ENCODE data around the gene HOXC13.
A peak's percentile ranks its signal among the peaks of the same experiment; 100 is the strongest.

Gene HOXC13

DNA sequence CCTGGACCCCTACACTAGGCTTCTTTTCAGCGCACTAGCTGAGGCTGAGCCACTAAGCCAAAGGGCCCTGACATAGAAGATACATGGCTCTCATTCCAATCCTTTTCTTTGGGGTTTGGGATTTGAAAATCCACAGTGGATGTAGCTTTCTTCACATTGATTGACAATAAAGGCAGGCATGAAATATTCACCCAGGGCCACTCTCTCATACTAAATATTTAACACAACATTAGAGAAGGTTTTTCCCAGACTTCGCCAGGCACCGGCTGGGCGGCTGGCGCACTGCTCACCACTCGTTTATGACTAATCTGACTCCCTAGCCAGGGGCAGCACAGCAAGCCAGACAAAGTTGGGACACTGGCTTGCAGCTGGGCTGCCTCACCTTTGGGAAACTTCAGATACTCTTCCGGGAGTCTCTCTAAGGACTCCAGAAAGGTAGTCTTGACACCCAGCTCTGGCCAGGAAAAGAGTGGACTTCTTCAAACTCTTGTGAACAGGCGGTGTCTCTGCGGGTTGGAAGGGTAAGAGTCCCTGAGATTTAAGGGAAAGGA lies 33.6 kb downstream of the HOXC13 start:
- 36% methylated on average over 5 of the region's 9 CpGs for WGBS (ENCODE audit: insufficient coverage)
- Histone ChIP-seq H3K27me3 (replicated peaks in 2 of 5; ENCODE audit: control insufficient read depth in 4 of 5, insufficient read depth in 5 of 5, low read length in 4 of 5) (peaks cover 18 to 100% (median 75%) of the 10 kb centered on the region in 5 experiments), H3K4me3 (ENCODE audit: control insufficient read depth in 1 of 7, extremely low read depth in 1 of 7, insufficient read depth in 4 of 7, low read depth in 2 of 7, low read length in 6 of 7) (no peak overlapping the region), H3K36me3 (ENCODE audit: control insufficient read depth in 4 of 4, insufficient read depth in 4 of 4, low read length in 3 of 4) (no peaks in the 10 kb centered on the region), H3K27ac (ENCODE audit: insufficient read depth in 1 of 2, low read depth in 1 of 2, low read length in 2 of 2, poor library complexity in 1 of 2, severe bottlenecking in 2 of 2) (no peak overlapping the region), H3K4me1 (ENCODE audit: control extremely low read depth in 1 of 4, control insufficient read depth in 4 of 4, insufficient read depth in 4 of 4, low read length in 3 of 4) (peaks cover 0 to 10% (median 4%) of the 10 kb centered on the region in 4 experiments), H3K9me3 (ENCODE audit: control extremely low read depth in 1 of 5, control insufficient read depth in 4 of 5, insufficient read depth in 2 of 5, low read depth in 1 of 5, low read length in 4 of 5) (peaks cover 0 to 15% (median 3%) of the 10 kb centered on the region in 5 experiments)
- DNase-seq = no peak
- POLR2A ChIA-PET = no interaction called here
- CTCF ChIA-PET = interaction anchor here (0.7 to 1.3 kb wide), 4 partner anchors 13 to 244 kb away, joined by 3 to 4 read pairs (median 3); partner anchors contain the start of gene HOXC10

DNA sequence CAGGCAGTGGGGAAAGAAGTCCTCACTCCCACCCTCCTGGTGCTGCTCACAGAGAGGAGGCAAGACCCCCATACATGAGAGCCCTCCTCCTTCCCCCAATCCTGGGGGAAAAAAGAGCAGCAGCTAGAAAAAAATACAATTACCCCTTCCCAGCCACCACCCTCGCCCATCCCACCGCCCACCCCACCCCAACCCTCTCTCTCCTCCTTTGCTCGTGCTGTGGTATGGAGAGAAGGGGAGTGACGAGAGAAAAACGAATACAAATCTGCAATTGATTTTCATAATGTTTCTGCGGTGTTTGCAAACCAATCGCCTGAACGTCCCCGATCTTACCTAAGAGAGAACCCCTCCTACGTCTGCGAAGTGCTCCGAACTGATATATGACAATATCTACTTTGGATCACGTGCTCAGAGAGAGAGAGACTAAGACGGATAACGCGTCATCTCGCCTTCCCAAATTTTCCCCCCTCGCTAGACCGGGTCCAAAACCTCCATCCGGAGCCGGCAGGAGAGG lies 34.1 kb downstream of the HOXC13 start, which contains the start of gene HOXC11:
Gene HOXC11, plus strand, starts transcription at position 405 of the 514 bp plus-strand sequence. CDS start 116 bp downstream, outside the sequence.
- Histone ChIP-seq H3K27me3 (replicated peaks in 2 of 5; ENCODE audit: control insufficient read depth in 4 of 5, insufficient read depth in 5 of 5, low read length in 4 of 5) (peaks cover 22 to 100% (median 75%) of the 10 kb centered on the region in 5 experiments), H3K27ac (ENCODE audit: insufficient read depth in 1 of 2, low read depth in 1 of 2, low read length in 2 of 2, poor library complexity in 1 of 2, severe bottlenecking in 2 of 2) (no peak within 1 kb of the TSS), H3K36me3 (ENCODE audit: control insufficient read depth in 4 of 4, insufficient read depth in 4 of 4, low read length in 3 of 4) (no peaks in the 10 kb centered on the region), H3K4me3 (ENCODE audit: control insufficient read depth in 1 of 7, extremely low read depth in 1 of 7, insufficient read depth in 4 of 7, low read depth in 2 of 7, low read length in 6 of 7) (no peak within 1 kb of the TSS), H3K4me1 (ENCODE audit: control extremely low read depth in 1 of 4, control insufficient read depth in 4 of 4, insufficient read depth in 4 of 4, low read length in 3 of 4) (peaks cover 0 to 10% (median 4%) of the 10 kb centered on the region in 4 experiments), H3K9me3 (ENCODE audit: control extremely low read depth in 1 of 5, control insufficient read depth in 4 of 5, insufficient read depth in 2 of 5, low read depth in 1 of 5, low read length in 4 of 5) (peaks cover 0 to 17% (median 3%) of the 10 kb centered on the region in 5 experiments)
- no peak for DNase-seq
- ChIA-PET POLR2A (interaction anchor here (0.8 kb wide), 1 partner anchor 1787 kb away, joined by 4 read pairs; no protein-coding TSS in a partner anchor), CTCF (interaction anchor here (0.7 to 1.0 kb wide), 2 partner anchors 213 to 243 kb away, joined by 3 read pairs; no protein-coding TSS in a partner anchor)
- WGBS (ENCODE audit: insufficient coverage) = 6% methylated on average over 16 of the region's 21 CpGs

DNA sequence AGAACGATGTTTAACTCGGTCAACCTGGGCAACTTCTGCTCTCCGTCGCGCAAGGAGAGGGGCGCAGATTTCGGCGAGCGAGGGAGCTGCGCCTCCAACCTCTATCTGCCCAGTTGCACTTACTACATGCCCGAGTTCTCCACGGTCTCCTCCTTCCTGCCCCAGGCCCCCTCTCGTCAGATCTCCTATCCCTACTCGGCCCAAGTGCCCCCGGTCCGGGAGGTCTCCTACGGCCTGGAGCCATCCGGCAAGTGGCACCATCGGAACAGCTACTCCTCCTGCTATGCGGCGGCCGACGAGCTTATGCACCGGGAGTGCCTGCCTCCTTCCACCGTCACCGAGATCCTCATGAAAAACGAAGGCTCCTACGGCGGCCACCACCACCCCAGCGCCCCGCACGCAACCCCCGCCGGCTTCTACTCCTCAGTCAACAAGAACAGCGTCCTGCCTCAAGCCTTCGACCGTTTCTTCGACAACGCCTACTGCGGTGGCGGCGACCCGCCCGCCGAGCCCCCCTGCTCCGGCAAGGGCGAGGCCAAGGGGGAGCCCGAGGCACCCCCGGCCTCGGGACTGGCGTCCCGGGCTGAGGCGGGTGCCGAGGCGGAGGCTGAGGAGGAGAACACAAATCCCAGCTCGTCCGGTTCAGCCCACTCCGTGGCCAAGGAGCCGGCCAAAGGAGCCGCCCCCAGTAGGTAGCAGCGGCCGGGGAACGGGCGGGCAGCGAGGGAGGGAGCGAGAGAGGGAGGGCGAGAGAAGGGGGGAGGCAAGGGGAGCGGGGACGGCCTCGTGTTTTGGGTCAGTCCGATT lies 34.8 kb downstream of the HOXC13 start:
- ChIA-PET POLR2A (interaction anchor here (0.8 kb wide), 1 partner anchor 1788 kb away, joined by 4 read pairs; no protein-coding TSS in a partner anchor), CTCF (interaction anchor here (1.0 kb wide), 1 partner anchor 212 kb away, joined by 3 read pairs; no protein-coding TSS in a partner anchor)

GRCh38 chr12:53974084-53975063 lies 35.7 kb downstream of the HOXC13 start, which contains the start of gene HOTAIR:
TSS of gene HOTAIR (minus strand) at chr12:53974954.
- Histone ChIP-seq H3K36me3 (ENCODE audit: control insufficient read depth in 4 of 4, insufficient read depth in 4 of 4, low read length in 3 of 4) (no peaks in the 10 kb centered on the region), H3K4me3 (ENCODE audit: control insufficient read depth in 1 of 7, extremely low read depth in 1 of 7, insufficient read depth in 4 of 7, low read depth in 2 of 7, low read length in 6 of 7) (peak within 1 kb of the TSS in 1 of 7 experiments; percentile 7), H3K4me1 (ENCODE audit: control extremely low read depth in 1 of 4, control insufficient read depth in 4 of 4, insufficient read depth in 4 of 4, low read length in 3 of 4) (peaks cover 0 to 10% (median 4%) of the 10 kb centered on the region in 4 experiments), H3K27ac (ENCODE audit: insufficient read depth in 1 of 2, low read depth in 1 of 2, low read length in 2 of 2, poor library complexity in 1 of 2, severe bottlenecking in 2 of 2) (no peak within 1 kb of the TSS), H3K27me3 (replicated peaks in 2 of 5; ENCODE audit: control insufficient read depth in 4 of 5, insufficient read depth in 5 of 5, low read length in 4 of 5) (peaks cover 20 to 100% (median 75%) of the 10 kb centered on the region in 5 experiments), H3K9me3 (ENCODE audit: control extremely low read depth in 1 of 5, control insufficient read depth in 4 of 5, insufficient read depth in 2 of 5, low read depth in 1 of 5, low read length in 4 of 5) (peaks cover 0 to 17% (median 3%) of the 10 kb centered on the region in 5 experiments)
- 2% methylated on average over 46 of the region's 63 CpGs for WGBS (ENCODE audit: insufficient coverage)
- CTCF ChIA-PET = no interaction called here
- POLR2A ChIA-PET = no interaction called here
- DNase-seq = peak in 2 of 3 donors; percentile 54 to 61

More for the DNA sequence above, 34.8 kb downstream of the HOXC13 start:
- peaks cover 0 to 17% (median 3%) of the 10 kb centered on the region in 5 experiments for H3K9me3 ChIP-seq (ENCODE audit: control extremely low read depth in 1 of 5, control insufficient read depth in 4 of 5, insufficient read depth in 2 of 5, low read depth in 1 of 5, low read length in 4 of 5)
- no peak overlapping the region for H3K27ac ChIP-seq (ENCODE audit: insufficient read depth in 1 of 2, low read depth in 1 of 2, low read length in 2 of 2, poor library complexity in 1 of 2, severe bottlenecking in 2 of 2)
- DNase-seq = no peak
- peaks cover 0 to 10% (median 4%) of the 10 kb centered on the region in 4 experiments for H3K4me1 ChIP-seq (ENCODE audit: control extremely low read depth in 1 of 4, control insufficient read depth in 4 of 4, insufficient read depth in 4 of 4, low read length in 3 of 4)
- no peaks in the 10 kb centered on the region for H3K36me3 ChIP-seq (ENCODE audit: control insufficient read depth in 4 of 4, insufficient read depth in 4 of 4, low read length in 3 of 4)
- 3% methylated on average over 60 of the region's 71 CpGs for WGBS (ENCODE audit: insufficient coverage)
- peaks cover 23 to 100% (median 78%) of the 10 kb centered on the region in 5 experiments for H3K27me3 ChIP-seq (replicated peaks in 2 of 5; ENCODE audit: control insufficient read depth in 4 of 5, insufficient read depth in 5 of 5, low read length in 4 of 5)
- H3K4me3 ChIP-seq (ENCODE audit: control insufficient read depth in 1 of 7, extremely low read depth in 1 of 7, insufficient read depth in 4 of 7, low read depth in 2 of 7, low read length in 6 of 7) = no peak overlapping the region

GRCh38 chr12:53975064-53975471 lies 36.4 kb downstream of the HOXC13 start:
- peaks cover 0 to 10% (median 4%) of the 10 kb centered on the region in 4 experiments for H3K4me1 ChIP-seq (ENCODE audit: control extremely low read depth in 1 of 4, control insufficient read depth in 4 of 4, insufficient read depth in 4 of 4, low read length in 3 of 4)
- no peaks in the 10 kb centered on the region for H3K36me3 ChIP-seq (ENCODE audit: control insufficient read depth in 4 of 4, insufficient read depth in 4 of 4, low read length in 3 of 4)
- H3K27ac ChIP-seq (ENCODE audit: insufficient read depth in 1 of 2, low read depth in 1 of 2, low read length in 2 of 2, poor library complexity in 1 of 2, severe bottlenecking in 2 of 2) = no peak overlapping the region
- ChIA-PET CTCF (no interaction called here), POLR2A (no interaction called here)
- H3K4me3 ChIP-seq (ENCODE audit: control insufficient read depth in 1 of 7, extremely low read depth in 1 of 7, insufficient read depth in 4 of 7, low read depth in 2 of 7, low read length in 6 of 7) = no peak overlapping the region
- peaks cover 16 to 100% (median 77%) of the 10 kb centered on the region in 5 experiments for H3K27me3 ChIP-seq (replicated peaks in 2 of 5; ENCODE audit: control insufficient read depth in 4 of 5, insufficient read depth in 5 of 5, low read length in 4 of 5)
- no peak for DNase-seq
- peaks cover 0 to 17% (median 3%) of the 10 kb centered on the region in 5 experiments for H3K9me3 ChIP-seq (ENCODE audit: control extremely low read depth in 1 of 5, control insufficient read depth in 4 of 5, insufficient read depth in 2 of 5, low read depth in 1 of 5, low read length in 4 of 5)
- WGBS (ENCODE audit: insufficient coverage) = 5% methylated on average over 14 of the region's 25 CpGs

- no peak overlapping the region for H3K27ac ChIP-seq (ENCODE audit: insufficient read depth in 1 of 2, low read depth in 1 of 2, low read length in 2 of 2, poor library complexity in 1 of 2, severe bottlenecking in 2 of 2)
- WGBS (ENCODE audit: insufficient coverage) = 7% methylated on average over 24 of the region's 31 CpGs
- no peak overlapping the region for H3K4me3 ChIP-seq (ENCODE audit: control insufficient read depth in 1 of 7, extremely low read depth in 1 of 7, insufficient read depth in 4 of 7, low read depth in 2 of 7, low read length in 6 of 7)
- ChIA-PET CTCF (interaction anchor here (1.1 kb wide), 2 partner anchors 10 to 12 kb away, joined by 3 to 6 read pairs; no protein-coding TSS in a partner anchor), POLR2A (no interaction called here)
- H3K4me1 ChIP-seq (ENCODE audit: control extremely low read depth in 1 of 4, control insufficient read depth in 4 of 4, insufficient read depth in 4 of 4, low read length in 3 of 4) = peaks cover 0 to 10% (median 4%) of the 10 kb centered on the region in 4 experiments
- DNase-seq = no peak
- no peaks in the 10 kb centered on the region for H3K36me3 ChIP-seq (ENCODE audit: control insufficient read depth in 4 of 4, insufficient read depth in 4 of 4, low read length in 3 of 4)
- peaks cover 0 to 17% (median 3%) of the 10 kb centered on the region in 5 experiments for H3K9me3 ChIP-seq (ENCODE audit: control extremely low read depth in 1 of 5, control insufficient read depth in 4 of 5, insufficient read depth in 2 of 5, low read depth in 1 of 5, low read length in 4 of 5)
- H3K27me3 ChIP-seq (replicated peaks in 2 of 5; ENCODE audit: control insufficient read depth in 4 of 5, insufficient read depth in 5 of 5, low read length in 4 of 5) = peaks cover 16 to 100% (median 75%) of the 10 kb centered on the region in 5 experiments
These were observed 37.0 kb downstream of the HOXC13 start for GRCh38 chr12:53975479-53976152.

Data from common myeloid progenitor, CD34-positive (primary cell).